Measurements from ENCODE around the gene WWC2. TPM values are rescaled to one million over a fixed set of nuclear protein-coding genes. Genes with fewer than 3 reads are reported as not detected.

The WWC2 gene
- polyA plus RNA-seq, 1 donor from 2014 or later: 0.29 TPM

DNA sequence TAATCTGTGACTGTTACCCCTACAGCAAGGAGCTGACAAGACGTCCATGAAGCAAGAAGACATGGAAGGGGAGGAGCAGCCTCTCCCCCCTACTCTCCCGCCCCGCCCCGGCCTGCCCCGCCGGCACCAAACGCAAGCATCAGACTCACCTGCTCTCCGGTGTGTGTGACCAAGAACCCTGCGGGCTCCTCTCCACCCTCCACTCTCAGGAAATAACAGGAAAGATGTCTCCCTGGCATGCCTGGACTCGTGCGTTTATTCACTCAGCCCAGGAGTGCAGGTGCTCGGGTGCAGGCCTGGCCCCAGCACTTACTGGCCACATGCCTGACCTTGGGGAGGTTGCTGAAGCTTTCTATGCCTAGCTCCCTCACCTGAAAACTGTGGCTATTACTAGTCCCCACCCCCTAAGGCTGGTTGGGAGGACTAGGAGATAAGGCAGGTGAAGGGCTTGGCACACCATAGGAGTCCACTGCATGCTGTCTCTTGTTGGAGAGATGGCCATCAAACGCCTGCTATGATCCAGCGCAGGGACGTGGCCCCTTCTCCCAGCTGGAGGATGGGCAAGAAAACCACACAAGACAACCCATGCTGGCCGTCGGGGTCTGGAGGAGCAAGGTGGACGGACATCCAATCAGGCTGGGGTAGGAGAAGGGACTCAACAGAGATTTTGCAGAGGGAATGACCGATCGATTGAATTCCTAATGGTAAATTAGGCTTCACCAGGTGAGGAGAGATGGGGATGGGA, 258.0 kb downstream of the WWC2 start:
- peak overlapping the region in 1 of 4 donors; percentile 45 for H3K4me3 Mint-ChIP-seq
- no peaks in the 10 kb centered on the region for H3K9me3 Mint-ChIP-seq
- peaks cover 4% of the 10 kb centered on the region for H3K27me3 Mint-ChIP-seq
- H3K27ac Mint-ChIP-seq: no peak overlapping the region
- H3K4me1 Mint-ChIP-seq: peaks cover 0 to 4% (median 0%) of the 10 kb centered on the region in 3 donors
- H3K36me3 Mint-ChIP-seq: peaks cover 1% of the 10 kb centered on the region

DNA sequence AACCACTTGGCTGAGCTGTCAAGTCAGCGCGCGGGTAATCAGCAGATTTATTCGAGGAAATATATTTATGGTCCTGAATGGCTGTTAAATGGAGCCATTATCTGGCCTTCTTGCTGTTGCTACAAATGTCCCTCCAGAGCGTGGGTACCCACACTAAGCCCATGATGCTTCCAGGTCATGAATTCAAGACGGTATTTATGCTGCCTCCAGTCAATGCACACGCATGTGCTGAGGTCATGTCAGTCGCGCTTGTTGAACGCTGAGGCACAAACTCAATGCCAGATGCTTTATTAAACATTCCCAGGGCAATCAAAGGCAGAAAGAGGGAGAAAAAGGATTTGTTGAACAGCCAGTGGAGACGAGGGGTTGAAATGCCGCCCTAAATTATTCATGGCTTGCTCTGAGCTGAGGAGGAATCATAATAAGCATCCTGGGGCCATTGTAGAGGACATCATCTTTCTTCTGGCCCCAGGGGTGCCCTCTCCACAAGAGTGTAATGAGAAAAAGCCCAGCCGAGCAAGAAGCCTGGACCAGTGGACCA, 259.2 kb downstream of the WWC2 start:
- no peak overlapping the region for H3K4me3 Mint-ChIP-seq
- H3K9me3 Mint-ChIP-seq: peaks cover 0 to 2% (median 0%) of the 10 kb centered on the region in 3 donors
- peaks cover 3% of the 10 kb centered on the region for H3K27me3 Mint-ChIP-seq
- H3K36me3 Mint-ChIP-seq: peaks cover 1% of the 10 kb centered on the region
- peaks cover 0 to 4% (median 0%) of the 10 kb centered on the region in 3 donors for H3K4me1 Mint-ChIP-seq
- H3K27ac Mint-ChIP-seq: no peak overlapping the region

DNA sequence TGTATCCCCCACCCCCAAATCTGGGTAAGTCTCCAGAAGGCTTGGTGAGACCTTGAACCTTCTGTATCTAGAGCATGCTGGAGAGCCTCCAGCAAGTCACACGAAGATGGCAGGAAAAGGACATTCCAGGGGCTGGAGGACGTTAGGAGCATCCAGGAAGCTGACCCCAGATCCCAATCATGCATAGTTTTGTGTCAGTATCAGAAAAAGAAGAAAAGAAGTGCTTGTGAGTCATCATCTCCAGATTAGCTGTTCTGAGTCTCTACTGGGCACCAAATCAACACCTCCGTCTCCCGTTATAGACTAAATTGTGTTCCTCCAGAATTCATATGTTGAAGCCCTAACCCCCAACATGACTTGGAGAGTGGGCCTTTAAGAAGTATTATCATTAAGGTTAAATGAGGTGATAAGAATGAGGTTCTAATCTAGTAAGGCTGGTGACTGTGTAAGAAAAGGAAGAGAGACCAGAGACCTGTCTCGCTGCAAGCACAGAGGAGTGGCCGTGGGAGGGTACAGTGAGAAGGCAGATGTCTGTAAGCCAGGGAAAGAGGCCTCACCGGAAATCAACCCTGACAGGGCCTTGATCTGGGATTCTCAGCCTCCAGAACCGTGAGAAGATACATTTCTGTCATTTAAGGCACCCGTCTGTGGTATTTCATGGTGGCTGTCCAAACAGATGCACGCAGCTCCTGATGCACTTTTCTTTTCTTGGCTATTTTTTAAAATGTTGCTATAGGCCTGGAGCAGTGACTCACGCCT, 261.3 kb downstream of the WWC2 start:
- Mint-ChIP-seq H3K4me3 (no peak overlapping the region), H3K27ac (no peak overlapping the region), H3K4me1 (peaks cover 0 to 4% (median 0%) of the 10 kb centered on the region in 3 donors), H3K9me3 (peaks cover 0 to 2% (median 0%) of the 10 kb centered on the region in 3 donors), H3K27me3 (peaks cover 9% of the 10 kb centered on the region), H3K36me3 (peaks cover 1% of the 10 kb centered on the region)

DNA sequence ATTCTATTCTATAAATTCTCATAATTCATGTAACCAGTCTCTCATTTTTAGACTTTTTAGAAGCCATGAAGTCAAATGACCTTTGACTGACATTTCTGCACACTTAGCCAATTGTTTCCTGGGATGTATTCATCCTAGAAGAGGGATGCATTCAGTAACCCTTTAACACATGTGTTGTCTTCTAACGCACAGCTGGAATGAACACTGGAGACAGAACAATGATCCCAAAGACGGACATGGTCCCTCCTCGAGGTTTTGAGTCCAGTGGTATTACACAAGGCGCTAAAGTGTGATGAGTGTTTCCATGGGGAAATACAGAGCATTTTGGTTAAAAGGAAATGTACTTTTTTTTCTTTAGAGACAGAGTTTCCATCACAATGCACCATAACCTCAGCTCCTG, 263.0 kb downstream of the WWC2 start:
- Mint-ChIP-seq H3K9me3 (peaks cover 0 to 2% (median 0%) of the 10 kb centered on the region in 3 donors), H3K27me3 (peaks cover 8% of the 10 kb centered on the region), H3K27ac (no peak overlapping the region), H3K36me3 (peaks cover 1% of the 10 kb centered on the region), H3K4me1 (peaks cover 0 to 4% (median 0%) of the 10 kb centered on the region in 3 donors), H3K4me3 (no peak overlapping the region)

DNA sequence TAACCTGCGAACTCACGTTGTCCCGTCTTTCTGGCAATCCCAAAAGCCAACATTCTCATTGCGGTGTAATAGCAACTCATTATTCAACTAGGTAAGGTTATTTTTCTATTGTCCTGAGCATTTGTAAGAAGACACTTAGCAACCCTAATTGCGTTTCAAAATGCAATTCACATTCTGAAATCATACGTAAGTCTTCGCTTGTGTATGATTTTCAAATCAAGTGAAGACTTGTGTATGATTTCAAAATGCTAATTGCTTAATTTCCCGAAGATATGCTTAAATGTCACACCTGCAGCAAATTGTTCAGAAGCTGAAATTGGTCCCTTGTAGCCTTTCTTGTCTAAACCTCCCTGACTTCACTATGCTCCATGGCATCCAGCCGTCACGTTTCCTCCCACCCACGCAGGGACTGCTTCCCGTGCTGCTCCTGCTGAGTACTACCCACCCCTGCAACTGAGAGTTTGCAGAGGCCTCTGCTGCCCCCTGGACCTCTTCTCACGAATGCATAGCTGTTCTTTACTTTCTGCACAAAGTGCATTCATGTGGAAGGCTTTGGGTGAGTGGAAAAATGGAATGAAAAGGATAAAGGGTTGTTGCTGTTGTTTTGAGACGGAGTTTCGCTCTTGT, 264.0 kb downstream of the WWC2 start:
- no peak overlapping the region for H3K4me3 Mint-ChIP-seq
- H3K9me3 Mint-ChIP-seq: peaks cover 0 to 2% (median 0%) of the 10 kb centered on the region in 3 donors
- peaks cover 6% of the 10 kb centered on the region for H3K27me3 Mint-ChIP-seq
- no peak overlapping the region for H3K27ac Mint-ChIP-seq
- H3K36me3 Mint-ChIP-seq: peaks cover 2% of the 10 kb centered on the region
- H3K4me1 Mint-ChIP-seq: peaks cover 0 to 2% (median 0%) of the 10 kb centered on the region in 3 donors

DNA sequence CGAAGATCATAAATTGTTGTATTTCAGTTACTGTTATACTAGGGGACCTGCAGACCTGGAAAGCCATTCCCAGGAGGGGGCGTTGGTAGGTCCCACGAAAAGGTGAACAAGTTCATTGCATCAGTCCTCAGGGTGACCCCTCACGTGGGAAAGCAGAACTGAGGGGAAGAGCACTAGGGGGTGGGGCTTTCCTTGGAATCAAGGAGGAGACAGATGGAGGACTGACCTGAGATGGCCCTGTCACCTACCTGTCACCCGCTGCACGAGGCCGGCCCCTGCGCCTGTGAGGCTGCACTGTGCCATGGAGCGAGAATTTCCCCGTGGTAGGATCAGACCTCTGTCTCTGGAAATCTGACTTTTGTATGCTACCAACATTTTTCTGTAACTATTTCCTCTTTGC, 265.0 kb downstream of the WWC2 start:
- peaks cover 0 to 2% (median 0%) of the 10 kb centered on the region in 3 donors for H3K9me3 Mint-ChIP-seq
- H3K4me3 Mint-ChIP-seq: no peak overlapping the region
- H3K27ac Mint-ChIP-seq: no peak overlapping the region
- H3K4me1 Mint-ChIP-seq: peaks cover 0 to 2% (median 0%) of the 10 kb centered on the region in 3 donors
- peaks cover 2% of the 10 kb centered on the region for H3K36me3 Mint-ChIP-seq
- H3K27me3 Mint-ChIP-seq: peaks cover 6% of the 10 kb centered on the region

DNA sequence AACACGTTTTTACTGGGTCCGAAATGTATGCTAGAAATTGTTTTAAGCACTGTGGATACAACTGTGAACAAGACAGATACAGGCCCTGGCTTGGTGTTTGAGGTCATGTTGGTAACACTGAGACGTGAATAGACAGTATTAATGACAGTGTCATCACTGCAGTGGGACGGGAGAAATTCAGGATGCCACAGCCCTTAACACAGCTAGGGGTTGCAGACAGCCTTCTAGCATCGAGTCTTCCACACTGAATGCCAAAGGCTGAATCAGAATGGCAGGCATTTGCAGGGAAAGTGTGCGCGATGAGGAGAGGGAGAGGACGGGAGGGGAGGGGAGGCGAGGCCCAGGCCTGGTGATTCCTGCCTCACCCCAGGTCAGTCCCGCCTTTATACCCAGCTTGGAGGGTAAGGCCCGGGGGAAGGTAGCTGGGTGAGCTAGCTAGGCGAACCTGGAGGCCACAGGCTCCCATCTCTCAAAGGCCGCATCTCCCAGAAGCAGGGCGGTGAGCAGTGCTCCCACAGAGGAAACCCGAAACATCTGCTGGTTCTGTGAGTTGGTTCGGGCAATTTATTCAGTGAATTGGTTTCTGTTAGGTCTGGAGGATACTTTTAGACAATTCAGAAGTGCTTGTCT, 267.3 kb downstream of the WWC2 start:
- Mint-ChIP-seq H3K4me3 (no peak overlapping the region), H3K27ac (peak overlapping the region in 1 of 3 donors; percentile 51), H3K4me1 (peaks cover 0 to 2% (median 0%) of the 10 kb centered on the region in 3 donors), H3K27me3 (peaks cover 6% of the 10 kb centered on the region), H3K9me3 (peaks cover 0 to 2% (median 0%) of the 10 kb centered on the region in 3 donors), H3K36me3 (peaks cover 2% of the 10 kb centered on the region)

DNA sequence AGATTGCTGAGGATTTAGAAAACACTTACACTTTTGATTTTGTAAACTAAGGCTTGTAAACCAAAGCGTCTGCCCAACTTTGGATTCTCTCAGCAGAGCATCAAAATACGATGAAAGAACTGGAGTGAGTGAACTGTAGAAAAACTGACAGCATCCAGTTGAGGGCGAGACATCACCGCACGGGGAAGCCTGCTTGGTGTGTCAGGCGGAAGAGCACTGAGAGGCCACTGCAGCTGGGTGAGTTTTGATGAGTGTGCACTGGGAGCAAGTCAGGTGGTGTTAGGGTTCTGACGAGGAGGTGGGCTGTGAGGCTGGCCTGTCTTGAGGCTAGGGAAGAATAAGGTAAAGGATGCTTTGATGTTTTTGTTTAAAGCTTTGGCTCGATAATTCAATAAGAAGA, 270.0 kb downstream of the WWC2 start:
- peaks cover 0 to 4% (median 3%) of the 10 kb centered on the region in 3 donors for H3K9me3 Mint-ChIP-seq
- peaks cover 2% of the 10 kb centered on the region for H3K36me3 Mint-ChIP-seq
- H3K27ac Mint-ChIP-seq: no peak overlapping the region
- H3K4me1 Mint-ChIP-seq: peaks cover 0 to 2% (median 0%) of the 10 kb centered on the region in 3 donors
- no peak overlapping the region for H3K4me3 Mint-ChIP-seq
- peaks cover under 1% of the 10 kb centered on the region for H3K27me3 Mint-ChIP-seq

Other genes with a start within 250 kb of the WWC2 start
- gene DCTD, start 181.9 kb upstream of the WWC2 start, polyA plus RNA-seq: 101 TPM
- not detected for gene CLDN22, start 221.0 kb downstream of the WWC2 start, polyA plus RNA-seq
- not detected for gene CLDN24, start 223.2 kb downstream of the WWC2 start, polyA plus RNA-seq

All from IgD-negative memory B cell (primary cell).